ENCODE measurements around the gene MDC1.
A peak's percentile ranks its signal among the peaks of the same experiment; 100 is the strongest.
"Not testable (repeated sequence)": the region's sequence is repeated elsewhere in the genome, so short reads cannot be mapped to it uniquely, and the experiment has no call there.

The MDC1 gene

GRCh38 chr6:30678964-30679726 lies 37.9 kb downstream of the MDC1 start:
- peak; percentile 15 for DNase-seq

GRCh38 chr6:30676660-30677285 lies 40.3 kb downstream of the MDC1 start:
- no peak for DNase-seq

DNA sequence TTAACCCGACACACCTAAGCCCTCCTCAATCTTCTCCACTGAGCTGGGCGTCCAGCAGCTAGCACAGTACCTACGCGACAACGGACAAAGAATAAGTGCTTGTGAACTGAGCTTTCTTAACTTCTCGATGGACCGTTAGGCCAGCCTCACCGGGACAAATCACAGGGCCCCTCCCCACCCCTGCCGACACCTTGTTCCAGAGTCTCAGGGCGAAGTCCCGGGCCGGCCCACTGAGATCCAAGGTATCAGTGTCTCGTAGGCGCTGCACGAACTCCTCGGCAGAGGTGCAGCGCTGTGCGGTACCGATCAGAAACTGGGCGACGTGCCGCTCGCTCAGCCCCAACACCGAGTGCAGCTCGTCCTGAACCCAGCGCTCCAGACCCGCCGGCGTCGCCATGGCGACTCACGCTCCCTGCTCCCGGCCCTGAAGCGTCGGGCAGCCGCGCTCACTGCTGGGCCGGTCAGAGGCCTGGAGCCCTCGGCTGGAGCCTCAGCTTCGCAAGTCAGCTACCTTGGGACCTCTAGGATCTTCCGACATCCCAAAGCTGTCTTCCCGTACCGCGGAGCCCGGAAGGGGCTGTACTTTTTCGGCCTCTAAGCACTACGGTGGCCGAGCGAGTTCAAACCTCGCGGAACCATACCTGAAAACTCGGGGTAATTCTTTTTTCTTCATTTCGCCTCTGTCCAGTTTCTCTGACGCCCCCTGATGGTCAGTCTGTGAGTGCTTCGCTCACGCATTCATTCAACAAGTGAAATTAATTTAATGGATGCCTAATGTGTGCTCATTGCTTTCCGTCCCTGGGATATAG lies 44.4 kb downstream of the MDC1 start, which contains the start of gene DHX16:
Gene DHX16 (minus strand): TSS at position 562 of the 809 bp plus-strand sequence. CDS start 165 bp downstream, at position 397.
- DNase-seq, result peak; percentile 90

DNA sequence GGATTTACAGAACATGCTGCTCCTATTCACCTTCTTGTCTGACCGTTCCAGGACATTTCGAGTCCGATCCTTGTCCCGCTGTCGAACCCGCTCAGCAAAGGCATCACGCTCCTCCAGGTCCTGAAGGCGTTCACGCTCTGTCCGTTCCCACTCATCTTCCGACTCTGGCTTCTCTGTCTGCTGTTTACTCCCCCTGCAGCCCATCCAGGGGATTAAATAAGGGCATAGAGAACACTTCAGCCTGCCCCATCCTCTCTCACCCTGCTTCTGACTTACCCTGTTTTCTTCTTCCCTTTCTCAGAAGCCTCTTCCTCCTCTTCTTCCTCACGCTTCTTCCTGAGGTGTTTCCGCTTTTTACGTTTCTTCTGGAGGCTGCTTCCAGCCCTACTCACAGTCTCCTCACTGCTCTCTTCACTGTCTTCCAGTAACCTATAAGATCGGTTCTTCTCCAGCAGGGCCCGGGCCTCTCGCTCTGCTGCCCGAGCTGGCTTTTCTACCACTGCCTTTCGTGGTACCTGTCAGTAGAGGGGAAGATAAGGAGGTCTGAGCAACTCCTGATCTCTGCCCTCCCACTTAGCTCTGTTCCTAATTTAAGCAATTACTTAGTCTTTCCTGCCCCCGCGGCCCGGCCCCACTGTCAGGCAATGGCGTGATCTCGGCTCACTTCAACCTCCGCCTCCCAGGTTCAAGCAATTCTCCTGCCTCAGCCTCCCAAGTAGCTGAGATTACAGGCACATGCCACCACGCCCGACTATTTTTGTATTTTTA lies 46.1 kb downstream of the MDC1 start:
- DNase-seq, result no peak

- DNase-seq, result not testable (repeated sequence)
Observed at GRCh38 chr6:30666300-30666699, 50.8 kb downstream of the MDC1 start.

DNA sequence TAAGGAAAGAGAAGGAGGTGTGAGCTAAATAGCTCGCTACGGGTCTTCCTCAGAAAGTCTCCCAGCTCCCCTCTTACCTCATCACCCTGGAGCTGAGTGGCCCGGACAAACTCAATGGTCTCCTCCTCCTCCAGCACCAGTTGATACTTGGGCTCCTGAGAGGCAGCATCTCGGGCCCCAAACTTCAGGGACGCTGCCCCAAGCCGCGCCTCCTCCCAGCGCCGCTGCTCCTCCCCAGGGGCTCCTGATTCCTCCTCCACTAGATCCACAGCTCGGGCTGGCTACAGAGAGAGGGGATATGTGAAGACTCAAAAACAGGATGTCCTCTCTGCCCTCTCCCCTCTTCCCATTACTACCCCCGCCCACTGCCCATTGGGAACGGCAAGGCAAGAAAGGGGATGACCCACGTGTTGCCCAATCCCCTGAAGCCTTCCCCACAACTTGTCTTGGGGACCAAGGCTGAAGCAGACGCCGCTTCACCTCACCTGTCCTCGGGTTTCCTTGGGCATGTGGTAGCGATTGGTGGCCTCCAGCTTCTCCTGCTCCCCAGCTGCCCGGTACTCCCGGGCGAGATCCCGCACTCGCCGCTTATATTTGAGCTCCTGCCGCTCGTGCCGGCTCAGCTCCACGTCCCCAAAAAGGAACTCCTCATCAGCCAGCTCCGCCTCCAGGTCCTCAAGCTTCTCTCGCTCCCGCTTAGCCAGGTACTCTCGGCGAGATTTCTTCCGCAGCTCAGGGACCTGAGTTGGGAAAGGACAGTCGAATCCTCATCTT lies 51.9 kb downstream of the MDC1 start:
- no peak for DNase-seq

DNA sequence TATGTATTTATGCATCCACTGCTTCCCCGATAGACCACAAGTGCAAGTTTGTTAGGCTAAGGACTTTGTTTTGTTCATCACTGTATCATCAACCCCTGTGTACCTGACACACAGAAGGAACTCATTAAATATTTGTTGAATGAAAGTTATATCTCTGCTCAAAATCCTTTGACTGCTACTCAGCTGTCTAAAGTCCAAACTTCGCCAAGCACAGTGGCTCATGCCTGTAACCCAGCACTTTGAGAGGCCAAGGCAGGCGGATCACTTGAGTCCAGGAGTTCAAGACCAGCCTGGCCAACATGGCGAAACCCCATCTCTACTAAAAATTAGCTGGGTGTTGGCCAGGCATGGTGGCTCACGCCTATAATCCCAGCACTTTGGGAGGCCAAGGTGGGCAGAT lies 59.2 kb downstream of the MDC1 start:
- not testable (repeated sequence) for DNase-seq

DNA sequence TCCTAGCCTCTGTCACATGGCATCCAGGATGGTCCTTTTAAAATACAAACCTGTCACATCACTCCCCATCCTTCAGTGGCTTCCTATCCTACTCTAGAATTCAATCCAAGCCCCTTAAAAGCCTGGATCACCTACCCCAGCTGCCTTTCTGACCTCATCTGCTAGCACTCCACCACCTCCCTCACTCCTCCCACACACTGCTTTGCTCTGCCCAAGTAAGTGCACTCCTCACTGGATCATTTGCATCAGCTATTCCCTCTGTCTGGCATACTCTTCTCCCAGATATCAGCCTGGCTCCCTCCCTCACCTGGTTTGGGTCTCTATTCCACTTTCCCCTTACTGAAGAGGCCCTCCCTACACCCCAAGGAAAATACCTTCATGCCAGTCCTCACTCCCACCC lies 59.6 kb downstream of the MDC1 start:
- no peak for DNase-seq

DNA sequence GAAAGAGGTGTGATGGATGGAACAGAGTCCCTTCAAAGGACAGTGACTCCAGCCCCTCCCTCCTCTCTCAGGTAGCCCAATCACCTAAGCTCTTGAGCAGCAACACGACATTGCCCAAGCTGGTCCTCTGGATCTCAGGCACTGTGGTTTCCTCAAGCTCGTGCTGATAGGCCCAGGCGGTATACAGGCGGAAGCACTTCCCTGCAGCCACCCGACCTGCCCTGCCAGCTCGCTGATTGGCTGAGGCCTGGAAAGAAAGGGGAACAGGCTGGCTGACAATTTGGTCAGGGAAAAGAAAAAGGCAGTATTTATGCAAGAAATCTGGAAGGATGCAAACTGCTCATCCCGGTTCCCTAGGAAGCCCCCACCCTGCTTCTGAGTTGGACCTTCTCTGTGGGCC lies 60.6 kb downstream of the MDC1 start:
- no peak for DNase-seq

DNA sequence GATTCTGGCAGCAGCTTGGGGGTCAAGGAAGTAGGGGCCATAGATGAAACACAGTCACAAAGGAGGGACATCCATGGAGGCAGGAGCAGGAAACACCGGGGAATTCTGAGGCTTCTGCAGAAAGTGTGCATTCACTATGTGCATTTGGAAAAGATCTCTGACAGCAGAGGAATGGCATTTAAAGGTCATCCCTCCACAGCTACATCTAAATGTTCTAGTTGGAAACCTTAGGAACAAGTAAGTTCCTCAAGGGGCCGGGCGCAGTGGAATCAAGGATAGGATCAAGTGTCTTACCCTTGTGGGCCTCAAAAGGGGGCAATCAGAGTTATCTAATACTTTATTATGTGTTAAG lies 61.4 kb downstream of the MDC1 start:
- DNase-seq, result no peak

- no peak for DNase-seq
Observed at GRCh38 chr6:30654798-30655742, 62.0 kb downstream of the MDC1 start.

DNA sequence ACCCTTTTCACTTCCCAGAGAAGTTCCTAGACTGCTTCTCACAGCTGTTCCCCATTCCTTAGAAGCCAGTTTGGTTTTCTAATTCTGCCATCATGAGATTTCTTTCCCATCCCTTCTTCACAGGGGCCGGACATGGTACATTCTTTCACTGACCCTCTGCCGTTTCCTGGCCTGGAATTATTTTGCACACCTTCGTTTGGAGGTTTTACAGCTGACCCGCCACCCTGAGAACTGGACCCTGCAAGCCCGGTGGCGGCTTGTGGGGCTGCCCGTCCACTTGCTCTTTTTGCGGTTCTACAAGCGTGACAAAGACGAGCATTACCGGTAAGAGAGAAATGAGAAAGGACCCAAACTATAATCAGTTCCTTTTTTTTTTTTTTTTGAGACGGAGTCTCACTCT lies 65.9 kb downstream of the MDC1 start:
- DNase-seq, result no peak

All from DMS79 treated with DMSO at 0.1 percent for 48 hours (cell line).